Liver (tissue), 9 donors: ENCODE results near the gene KCNMA1. TPM values are rescaled to one million over a fixed set of nuclear protein-coding genes. Genes with fewer than 3 reads are reported as not detected.
A peak's percentile ranks its signal among the peaks of the same experiment; 100 is the strongest.

Experiments
- DNase-seq: peaks from one replicate; pipeline ENCODE4 v3.0.0-alpha.2; 2017; ENCODE audit warnings: low spot score
- H3K27ac ChIP-seq, 2 donors: one replicate each; pipeline ENCODE4 v1.7.0; 2013; ENCODE audit warnings: inconsistent platforms in 2 of 2, low read length in 2 of 2, control low read depth in 1 of 2, low read depth in 1 of 2, mild to moderate bottlenecking in 1 of 2
- H3K27me3 ChIP-seq, 4 donors: one replicate each; pipeline versions ENCODE4 v1.6.1 to v1.7.0; 2013; ENCODE audit warnings: low read length in 3 of 4, inconsistent platforms in 1 of 4, mild to moderate bottlenecking in 1 of 4, moderate library complexity in 1 of 4; ENCODE audit not compliant: control insufficient read depth in 4 of 4, insufficient read depth in 4 of 4
- H3K36me3 ChIP-seq, 4 donors: one replicate each; pipeline versions ENCODE4 v1.6.1 to v1.7.0; 2013; ENCODE audit warnings: low read length in 3 of 4, mild to moderate bottlenecking in 3 of 4, low read depth in 1 of 4, moderate library complexity in 1 of 4; ENCODE audit not compliant: control insufficient read depth in 4 of 4, insufficient read depth in 3 of 4
- H3K4me1 ChIP-seq, 4 donors: one replicate each; pipeline versions ENCODE4 v1.6.1 to v1.7.0; 2013; ENCODE audit warnings: low read length in 3 of 4, mild to moderate bottlenecking in 3 of 4, moderate library complexity in 1 of 4; ENCODE audit not compliant: control insufficient read depth in 4 of 4, insufficient read depth in 4 of 4
- H3K4me3 ChIP-seq, 3 donors: one replicate each; pipeline versions ENCODE4 v1.6.1 to v1.7.0; 2013; ENCODE audit warnings: low read length in 3 of 3, control low read depth in 1 of 3, low read depth in 1 of 3, mild to moderate bottlenecking in 1 of 3
- H3K9ac ChIP-seq, 2 donors: one replicate each; pipeline ENCODE4 v1.7.0; 2013; ENCODE audit warnings: low read length in 2 of 2, mild to moderate bottlenecking in 2 of 2, moderate library complexity in 2 of 2, control low read depth in 1 of 2, low read depth in 1 of 2
- H3K9me3 ChIP-seq, 4 donors: one replicate each; pipeline versions ENCODE4 v1.6.1 to v1.7.0; 2013; ENCODE audit warnings: low read length in 3 of 4; ENCODE audit not compliant: control insufficient read depth in 4 of 4
- ATF3 ChIP-seq: IDR thresholded peaks from 2 replicates; pipeline ENCODE4 v1.6.1; 2016; ENCODE audit warnings: antibody characterized with exemption
- CTCF ChIP-seq: fragments of 150-350 bp; IDR thresholded peaks from 2 replicates; pipeline ENCODE4 v1.5.1; 2017; ENCODE audit warnings: improper control_type of control experiment, low read depth, low read length; ENCODE audit not compliant: missing input control
- EGR1 ChIP-seq, 2 donors: IDR thresholded peaks; 2 replicates each; pipeline ENCODE4 v1.6.1; 2016 to 2018; ENCODE audit warnings: antibody characterized with exemption in 2 of 2, low read depth in 2 of 2
- FOXA2 ChIP-seq: IDR thresholded peaks from 2 replicates; pipeline ENCODE4 v1.6.1; 2016; ENCODE audit warnings: antibody characterized with exemption
- GABPA ChIP-seq, 2 donors: IDR thresholded peaks in 1 of 2; conservative IDR thresholded peaks in 1 of 2; 2 replicates each; pipeline ENCODE4 v1.6.1; 2016; ENCODE audit warnings: antibody characterized with exemption in 2 of 2, mild to moderate bottlenecking in 1 of 2, moderate library complexity in 1 of 2
- HNF4A ChIP-seq, 2 donors: conservative IDR thresholded peaks; 2 replicates each; pipeline ENCODE4 v1.6.1; 2016; ENCODE audit warnings: antibody characterized with exemption in 2 of 2, mild to moderate bottlenecking in 2 of 2
- HNF4G ChIP-seq: IDR thresholded peaks from 2 replicates; pipeline ENCODE4 v1.6.1; 2016; ENCODE audit warnings: antibody characterized with exemption
- JUND ChIP-seq, 2 donors: IDR thresholded peaks; 2 replicates each; pipeline ENCODE4 v1.6.1; 2016; ENCODE audit warnings: antibody characterized with exemption in 2 of 2
- NR2F2 ChIP-seq: IDR thresholded peaks from 2 replicates; pipeline ENCODE4 v1.6.1; 2016; ENCODE audit warnings: antibody characterized with exemption
- RAD21 ChIP-seq, 2 donors: IDR thresholded peaks; 2 replicates each; pipeline ENCODE4 v1.6.1; 2016; ENCODE audit warnings: antibody characterized with exemption in 2 of 2, mild to moderate bottlenecking in 2 of 2
- REST ChIP-seq: IDR thresholded peaks from 2 replicates; pipeline ENCODE4 v1.6.1; 2016; ENCODE audit warnings: antibody characterized with exemption, mild to moderate bottlenecking
- RXRA ChIP-seq, 2 donors: IDR thresholded peaks; 2 replicates each; pipeline ENCODE4 v1.6.1; 2017 to 2018; ENCODE audit warnings: antibody characterized with exemption in 2 of 2, mild to moderate bottlenecking in 1 of 2
- SP1 ChIP-seq: IDR thresholded peaks from 2 replicates; pipeline ENCODE4 v1.6.1; 2018; ENCODE audit warnings: antibody characterized with exemption, mild to moderate bottlenecking
- TAF1 ChIP-seq: conservative IDR thresholded peaks from 2 replicates; pipeline ENCODE4 v1.6.1; 2016; ENCODE audit warnings: antibody characterized with exemption, mild to moderate bottlenecking
- YY1 ChIP-seq: IDR thresholded peaks from 2 replicates; pipeline ENCODE4 v1.6.1; 2016; ENCODE audit warnings: antibody characterized with exemption, mild to moderate bottlenecking
- ZBTB33 ChIP-seq: IDR thresholded peaks from 2 replicates; pipeline ENCODE4 v1.6.1; 2016; ENCODE audit warnings: antibody characterized with exemption
- whole genome bisulfite sequencing: extraction: QIAGEN DNeasy Blood & Tissue Kit; methylation state at CpG from one replicate; pipeline ENCODE4 v1.1.7; 2013; 5-methylcytosine and 5-hydroxymethylcytosine counted together
- polyA plus RNA-seq, 2 donors: library from polyadenylated mRNA; stranded (reverse) in 1 of 2; unstranded in 1 of 2; fragments of 200-250 nt in 1 of 2; fragments of >200 nt in 1 of 2; fragmentation: Nextera tagmentation in 1 of 2; extraction: Ambion mirVana in 1 of 2; gene quantifications; one replicate each; pipeline versions ENCODE4 v1.2.1 to v1.2.3, GENCODE V29; 2013 to 2015
- total RNA-seq, 2 donors: library from RNA; depleted of rRNA; stranded (reverse); fragments of >200 nt; gene quantifications; one replicate each; pipeline ENCODE4 v1.2.3, GENCODE V29; 2014
- TF ChIP-seq, protein P1 (sequence below): IDR thresholded peaks from 2 replicates; pipeline ENCODE4 v1.6.1; 2016; ENCODE audit warnings: antibody characterized with exemption
- donor health status: healthy.
- donor health status: healthy.
- donor health status: healthy.
- donor health status: healthy.
- donor health status: healthy.

The KCNMA1 gene
- total and polyA plus RNA-seq, 4 donors: 2.5 to 9.7 (median 4.7) TPM

DNA sequence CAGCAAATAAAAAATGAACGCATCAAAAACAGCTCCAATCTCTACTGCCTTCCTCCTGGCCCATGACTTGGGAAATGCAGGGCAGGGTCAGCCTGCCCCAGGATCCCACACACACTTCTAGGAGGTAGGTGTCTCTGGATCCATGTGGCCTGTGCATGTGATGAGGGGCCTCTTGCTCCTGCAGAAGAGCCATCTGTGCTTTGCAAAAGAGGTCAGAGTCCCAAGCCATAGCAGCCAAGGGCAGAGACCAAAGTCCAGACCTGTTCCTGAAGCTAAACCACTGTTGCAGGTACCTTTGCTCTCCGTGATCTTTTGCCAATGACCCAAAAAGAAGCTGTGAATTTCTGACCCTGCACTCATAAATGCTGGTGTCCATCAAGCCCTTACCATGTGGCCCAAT, 57.1 kb downstream of the KCNMA1 start (continued):
- TF ChIP-seq REST: peak; percentile 78

- H3K4me3 ChIP-seq: no peak overlapping the region
- no peak overlapping the region for H3K27ac ChIP-seq
- TF ChIP-seq TAF1: no peak
- TF ChIP-seq, protein P1, sequence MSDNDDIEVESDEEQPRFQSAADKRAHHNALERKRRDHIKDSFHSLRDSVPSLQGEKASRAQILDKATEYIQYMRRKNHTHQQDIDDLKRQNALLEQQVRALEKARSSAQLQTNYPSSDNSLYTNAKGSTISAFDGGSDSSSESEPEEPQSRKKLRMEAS: no peak
- no peak for TF ChIP-seq ATF3
- TF ChIP-seq REST: no peak
- no peak for TF ChIP-seq SP1
- no peak for TF ChIP-seq RAD21 (IDR thresholded peaks at IDR 0.05)
- TF ChIP-seq RXRA (IDR thresholded peaks at IDR 0.05): no peak
- no peak for TF ChIP-seq FOXA2
- TF ChIP-seq HNF4G: no peak
- TF ChIP-seq JUND (IDR thresholded peaks at IDR 0.05): no peak
- no peak for TF ChIP-seq EGR1 (IDR thresholded peaks at IDR 0.05; ENCODE audit: low read depth in 2 of 2)
- TF ChIP-seq HNF4A (conservative IDR thresholded peaks at IDR 0.05): no peak
- no peak for TF ChIP-seq GABPA (IDR thresholded peaks at IDR 0.05 in 1 of 2, conservative IDR thresholded peaks at IDR 0.05 in 1 of 2)
- no peak for TF ChIP-seq ZBTB33
- TF ChIP-seq NR2F2: no peak
- no peak for TF ChIP-seq CTCF
- no peak for TF ChIP-seq YY1
- peaks cover 0 to 33% (median 32%) of the 10 kb centered on the region in 4 donors for H3K4me1 ChIP-seq
- no peaks in the 10 kb centered on the region for H3K27me3 ChIP-seq
- no peak for DNase-seq
- no peaks in the 10 kb centered on the region for H3K36me3 ChIP-seq
- no peak overlapping the region for H3K9ac ChIP-seq
- WGBS: 88% methylated on average over 7 of the region's 7 CpGs
- H3K9me3 ChIP-seq: no peaks in the 10 kb centered on the region
Measured at GRCh38 chr10:77578583-77579227, 58.9 kb downstream of the KCNMA1 start.
